Thyroid gland (tissue), 4 donors: ENCODE data around the gene DRC3.

Experiments
- CTCF ChIP-seq, 6 experiments: fragments of 200-600 bp in 3 of 6; fragments of 450-650 bp in 3 of 6; sonication (generic) in 3 of 6; IDR thresholded peaks; one replicate each; pipeline ENCODE4 v1.5.1; 2016 to 2019; ENCODE audit warnings: antibody characterized with exemption in 6 of 6, mild to moderate bottlenecking in 2 of 6, inconsistent platforms in 1 of 6, moderate library complexity in 1 of 6
- POLR2A ChIP-seq, 2 donors: fragments of 450-650 bp; IDR thresholded peaks; one replicate each; pipeline ENCODE4 v1.6.1; 2017; ENCODE audit warnings: antibody characterized with exemption in 2 of 2, mild to moderate bottlenecking in 2 of 2, moderate library complexity in 1 of 2

- TF ChIP-seq CTCF (IDR thresholded peaks at IDR 0.05) (no peak), POLR2A (IDR thresholded peaks at IDR 0.05) (no peak)
These were observed 34.7 kb upstream of the DRC3 start for GRCh38 chr17:17937958-17938357.
